Neuronal stem cell (in vitro differentiated cells): ENCODE results near the gene UNC80.
A peak's percentile ranks its signal among the peaks of the same experiment; 100 is the strongest.

Source experiments
- DNase-seq: peaks from one replicate; pipeline ENCODE4 v3.0.0-alpha.2; 2013; ENCODE audit warnings: low spot score
- H2AFZ ChIP-seq: one replicate; pipeline ENCODE4 v1.6.1; 2013; ENCODE audit warnings: mild to moderate bottlenecking, low read length, inconsistent platforms
- H2AK5ac ChIP-seq: 2 replicates; pipeline ENCODE4 v1.6.1; 2013; ENCODE audit warnings: low read depth, mild to moderate bottlenecking, inconsistent platforms, low read length, moderate library complexity, mixed read lengths
- H2BK120ac ChIP-seq: 2 replicates; pipeline ENCODE4 v1.6.1; 2013; ENCODE audit warnings: low read depth, mild to moderate bottlenecking, inconsistent platforms, low read length, moderate library complexity, mixed read lengths
- H2BK12ac ChIP-seq: one replicate; pipeline ENCODE4 v1.6.1; 2013; ENCODE audit warnings: low read length, inconsistent platforms
- H2BK15ac ChIP-seq: 2 replicates; pipeline ENCODE4 v1.6.1; 2013; ENCODE audit warnings: mild to moderate bottlenecking, low read length, inconsistent platforms, mixed read lengths
- H2BK5ac ChIP-seq: one replicate; pipeline ENCODE4 v1.6.1; 2013; ENCODE audit warnings: inconsistent platforms, mild to moderate bottlenecking, low read length, moderate library complexity
- H3K14ac ChIP-seq: one replicate; pipeline ENCODE4 v1.6.1; 2013; ENCODE audit warnings: low read length, inconsistent platforms
- H3K18ac ChIP-seq: 2 replicates; pipeline ENCODE4 v1.6.1; 2013; ENCODE audit warnings: low read length, inconsistent platforms
- H3K23ac ChIP-seq: 2 replicates; pipeline ENCODE4 v1.6.1; 2013; ENCODE audit warnings: low read depth, mild to moderate bottlenecking, mixed read lengths, low read length, inconsistent platforms; ENCODE audit not compliant: poor library complexity
- H3K27ac ChIP-seq: replicated peaks from 3 replicates; pipeline ENCODE4 v1.5.1; 2013; ENCODE audit warnings: low read length, inconsistent platforms
- H3K27me3 ChIP-seq, 3 experiments: 2 replicates each; pipeline ENCODE4 v1.6.1; 2013; ENCODE audit warnings: low read length in 3 of 3, mild to moderate bottlenecking in 2 of 3, inconsistent platforms in 1 of 3, low read depth in 1 of 3, mixed read lengths in 1 of 3, moderate library complexity in 1 of 3; ENCODE audit not compliant: control insufficient read depth in 3 of 3, insufficient read depth in 3 of 3
- H3K36me3 ChIP-seq, 2 donors: replicated peaks in 1 of 2; 2 replicates each; pipeline ENCODE4 v1.6.1; 2013; ENCODE audit warnings: low read length in 2 of 2; ENCODE audit not compliant: control insufficient read depth in 2 of 2, insufficient read depth in 2 of 2
- H3K4ac ChIP-seq: 2 replicates; pipeline ENCODE4 v1.6.1; 2013; ENCODE audit warnings: inconsistent platforms, mild to moderate bottlenecking, low read length, moderate library complexity
- H3K4me1 ChIP-seq, 2 donors: 1 replicate in 1 of 2; 2 replicates in 1 of 2; pipeline ENCODE4 v1.6.1; 2013; ENCODE audit warnings: low read length in 2 of 2, low read depth in 1 of 2; ENCODE audit not compliant: control insufficient read depth in 2 of 2, insufficient read depth in 1 of 2
- H3K4me2 ChIP-seq: one replicate; pipeline ENCODE4 v1.6.1; 2013; ENCODE audit warnings: mild to moderate bottlenecking, low read length, inconsistent platforms; ENCODE audit not compliant: insufficient read depth, poor library complexity, severe bottlenecking
- H3K4me3 ChIP-seq, 2 donors: 2 replicates each; pipeline ENCODE4 v1.5.1; 2013; ENCODE audit warnings: low read length in 2 of 2, mild to moderate bottlenecking in 2 of 2, inconsistent platforms in 1 of 2, moderate library complexity in 1 of 2
- H3K79me1 ChIP-seq: one replicate; pipeline ENCODE4 v1.6.1; 2013; ENCODE audit warnings: low read depth, mild to moderate bottlenecking, inconsistent platforms, low read length, moderate library complexity
- H3K9ac ChIP-seq: one replicate; pipeline ENCODE4 v1.6.1; 2013; ENCODE audit warnings: mild to moderate bottlenecking, low read depth, low read length, inconsistent platforms; ENCODE audit not compliant: poor library complexity
- H3K9me3 ChIP-seq, 2 donors: replicated peaks in 1 of 2; 2 replicates each; pipeline versions ENCODE3 to v1.6.1; 2013; ENCODE audit warnings: low read length in 2 of 2, mild to moderate bottlenecking in 2 of 2, inconsistent platforms in 1 of 2, low read depth in 1 of 2, mixed read lengths in 1 of 2, moderate library complexity in 1 of 2; ENCODE audit not compliant: control insufficient read depth in 2 of 2, insufficient read depth in 1 of 2
- H4K8ac ChIP-seq: one replicate; pipeline ENCODE4 v1.6.1; 2013; ENCODE audit warnings: low read depth, mild to moderate bottlenecking, inconsistent platforms, low read length, moderate library complexity
- H4K91ac ChIP-seq: one replicate; pipeline ENCODE4 v1.6.1; 2013; ENCODE audit warnings: low read length, low read depth, mild to moderate bottlenecking, inconsistent platforms; ENCODE audit not compliant: poor library complexity
- WGBS, 2 donors: extraction: QIAGEN DNeasy Blood & Tissue Kit; methylation state at CpG; one replicate each; pipeline ENCODE4 v1.1.7; 2013; ENCODE audit warnings: missing lambda C conversion rate in 2 of 2, mixed read lengths in 1 of 2; ENCODE audit not compliant: insufficient read length in 2 of 2, insufficient replicate concordance in 1 of 2; ENCODE audit errors: extremely low coverage in 2 of 2; 5-methylcytosine and 5-hydroxymethylcytosine counted together

UNC80 gene

DNA sequence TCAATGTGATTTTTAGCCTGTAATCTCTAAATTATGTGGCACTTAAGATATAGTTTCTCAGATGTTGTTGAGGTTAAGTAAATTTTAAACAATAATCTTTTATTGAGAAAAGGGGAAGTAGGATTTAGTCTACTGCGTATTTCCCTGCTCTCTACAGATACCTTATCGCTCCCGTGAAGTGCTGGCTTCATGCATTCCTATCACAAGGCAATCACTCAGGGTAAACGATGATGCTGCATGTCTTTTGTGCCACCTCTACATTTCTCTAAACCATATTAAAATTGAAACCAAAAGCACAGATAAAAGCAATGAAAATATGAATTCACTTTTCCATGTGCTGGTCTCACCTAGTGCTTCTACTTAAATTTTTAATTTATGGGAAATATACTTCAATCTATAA is 216.4 kb downstream of the UNC80 start:
- H2AFZ ChIP-seq, result no peak overlapping the region
- no peak overlapping the region for H2BK120ac ChIP-seq
- H3K14ac ChIP-seq, result no peak overlapping the region
- no peak overlapping the region for H4K91ac ChIP-seq
- no peak overlapping the region for H3K4me3 ChIP-seq
- no peaks in the 10 kb centered on the region for H3K9me3 ChIP-seq
- no peak overlapping the region for H2AK5ac ChIP-seq
- H4K8ac ChIP-seq, result no peak overlapping the region
- H3K4me2 ChIP-seq, result no peak overlapping the region
- H2BK15ac ChIP-seq, result no peak overlapping the region
- no peak overlapping the region for H3K23ac ChIP-seq
- no peak overlapping the region for H2BK12ac ChIP-seq
- no peak overlapping the region for H3K4ac ChIP-seq
- H3K18ac ChIP-seq, result no peak overlapping the region
- no peak for DNase-seq
- no peaks in the 10 kb centered on the region for H3K4me1 ChIP-seq
- no peaks in the 10 kb centered on the region for H3K27me3 ChIP-seq
- H3K27ac ChIP-seq, result no peak overlapping the region
- H3K36me3 ChIP-seq, result no peaks in the 10 kb centered on the region
- no CpG with 5 or more reads among the region's 4 CpGs for WGBS, 2 donors
- H3K9ac ChIP-seq, result no peak overlapping the region
- no peaks in the 10 kb centered on the region for H3K79me1 ChIP-seq
- H2BK5ac ChIP-seq, result no peak overlapping the region

GRCh38 chr2:209990838-209991237 is 219.2 kb downstream of the UNC80 start:
- H2BK12ac ChIP-seq, result no peak overlapping the region
- H2AK5ac ChIP-seq, result no peak overlapping the region
- H3K18ac ChIP-seq, result no peak overlapping the region
- H3K79me1 ChIP-seq, result no peaks in the 10 kb centered on the region
- no peak overlapping the region for H2BK15ac ChIP-seq
- H3K4me3 ChIP-seq, result no peak overlapping the region
- H2BK120ac ChIP-seq, result no peak overlapping the region
- H3K27me3 ChIP-seq, result no peaks in the 10 kb centered on the region
- no CpG with 5 or more reads among the region's 2 CpGs for WGBS, 2 donors
- no peak overlapping the region for H3K9ac ChIP-seq
- H3K9me3 ChIP-seq, result no peaks in the 10 kb centered on the region
- H2BK5ac ChIP-seq, result no peak overlapping the region
- H3K4ac ChIP-seq, result no peak overlapping the region
- no peak for DNase-seq
- no peak overlapping the region for H3K27ac ChIP-seq
- no peak overlapping the region for H3K14ac ChIP-seq
- no peaks in the 10 kb centered on the region for H3K4me1 ChIP-seq
- H4K91ac ChIP-seq, result no peak overlapping the region
- H4K8ac ChIP-seq, result no peak overlapping the region
- H3K4me2 ChIP-seq, result no peak overlapping the region
- H3K23ac ChIP-seq, result no peak overlapping the region
- H3K36me3 ChIP-seq, result no peaks in the 10 kb centered on the region
- no peak overlapping the region for H2AFZ ChIP-seq

DNA sequence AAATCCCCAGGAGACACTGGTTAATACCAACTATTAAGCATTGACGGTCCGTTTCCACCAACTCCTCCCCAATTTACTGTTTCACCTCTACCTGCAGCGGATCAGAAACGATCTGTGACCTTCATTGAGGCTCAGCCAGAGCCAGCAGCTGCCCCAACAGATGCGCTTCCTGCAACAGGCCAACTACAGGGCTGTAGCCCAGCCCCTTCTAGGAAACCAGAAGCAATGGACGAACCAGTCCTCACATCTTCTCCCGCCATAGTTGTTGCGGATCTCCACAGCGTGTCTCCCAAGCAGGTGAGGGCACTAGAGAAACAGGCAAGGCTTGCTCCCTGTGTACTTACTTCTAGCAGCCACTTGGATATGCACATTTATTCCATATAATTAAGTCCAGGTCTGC is 222.3 kb downstream of the UNC80 start:
- Histone ChIP-seq H3K27me3 (no peaks in the 10 kb centered on the region), H2BK120ac (no peak overlapping the region), H3K4me2 (no peak overlapping the region), H3K18ac (peak overlapping the region; percentile 57), H4K91ac (no peak overlapping the region), H3K36me3 (no peaks in the 10 kb centered on the region), H3K4me1 (no peaks in the 10 kb centered on the region), H4K8ac (no peak overlapping the region), H2AFZ (no peak overlapping the region), H3K4ac (no peak overlapping the region), H2BK15ac (no peak overlapping the region), H2BK12ac (no peak overlapping the region), H3K4me3 (no peak overlapping the region), H2AK5ac (no peak overlapping the region), H3K9me3 (no peaks in the 10 kb centered on the region), H3K23ac (no peak overlapping the region), H3K79me1 (no peaks in the 10 kb centered on the region), H3K14ac (no peak overlapping the region), H3K27ac (no peak overlapping the region), H2BK5ac (no peak overlapping the region), H3K9ac (no peak overlapping the region)
- no CpG with 5 or more reads among the region's 9 CpGs for WGBS, 2 donors
- DNase-seq, result no peak

GRCh38 chr2:209998596-209998995 is 227.0 kb downstream of the UNC80 start:
- H2BK12ac ChIP-seq, result no peak overlapping the region
- H2BK5ac ChIP-seq, result no peak overlapping the region
- H2AFZ ChIP-seq, result no peak overlapping the region
- peaks cover 0 to 9% of the 10 kb centered on the region in 2 donors for H3K4me1 ChIP-seq
- peaks cover 6% of the 10 kb centered on the region for H3K79me1 ChIP-seq
- no peak overlapping the region for H3K23ac ChIP-seq
- no peak overlapping the region for H2BK15ac ChIP-seq
- no peak overlapping the region for H3K9ac ChIP-seq
- no peak overlapping the region for H4K91ac ChIP-seq
- no peak overlapping the region for H3K4me2 ChIP-seq
- no CpG with 5 or more reads among the region's 1 CpG for WGBS, 2 donors
- no peak overlapping the region for H2AK5ac ChIP-seq
- no peak overlapping the region for H3K4me3 ChIP-seq
- no peak overlapping the region for H4K8ac ChIP-seq
- H3K14ac ChIP-seq, result no peak overlapping the region
- no peak overlapping the region for H3K27ac ChIP-seq
- H3K36me3 ChIP-seq, result peaks cover 0 to 3% of the 10 kb centered on the region in 2 donors
- no peak for DNase-seq
- no peak overlapping the region for H3K18ac ChIP-seq
- H3K9me3 ChIP-seq, result no peaks in the 10 kb centered on the region
- no peak overlapping the region for H3K4ac ChIP-seq
- H2BK120ac ChIP-seq, result no peak overlapping the region
- H3K27me3 ChIP-seq, result no peaks in the 10 kb centered on the region
